Glutamatergic neuron (in vitro differentiated cells): ENCODE measurements around the gene DYRK2. TPM values are rescaled to one million over a fixed set of nuclear protein-coding genes. Genes with fewer than 3 reads are reported as not detected.

Source experiments
- DNase-seq: peaks from one replicate; pipeline ENCODE4 v3.0.0; 2022
- H3K27ac Mint-ChIP-seq: one replicate; pipeline ENCODE4 v1.8.0; 2020; ENCODE audit warnings: mild to moderate bottlenecking, mixed read lengths, inconsistent platforms; ENCODE audit not compliant: unreplicated experiment
- H3K27me3 Mint-ChIP-seq: one replicate; pipeline ENCODE4 v1.8.0; 2020; ENCODE audit warnings: mild to moderate bottlenecking, moderate library complexity, mixed read lengths, inconsistent platforms; ENCODE audit not compliant: unreplicated experiment
- H3K36me3 Mint-ChIP-seq: one replicate; pipeline ENCODE4 v1.8.0; 2020; ENCODE audit warnings: mild to moderate bottlenecking, mixed read lengths, inconsistent platforms; ENCODE audit not compliant: unreplicated experiment
- H3K4me1 Mint-ChIP-seq: one replicate; pipeline ENCODE4 v1.8.0; 2020; ENCODE audit warnings: mild to moderate bottlenecking, low read depth, mixed read lengths, inconsistent platforms; ENCODE audit not compliant: unreplicated experiment
- H3K4me3 Mint-ChIP-seq: one replicate; pipeline ENCODE4 v1.8.0; 2020; ENCODE audit warnings: mild to moderate bottlenecking, mixed read lengths, inconsistent platforms; ENCODE audit not compliant: unreplicated experiment
- H3K9me3 Mint-ChIP-seq: one replicate; pipeline ENCODE4 v1.8.0; 2020; ENCODE audit warnings: mild to moderate bottlenecking, moderate library complexity, mixed read lengths, inconsistent platforms; ENCODE audit not compliant: unreplicated experiment
- CTCF ChIP-seq: fragments of 200-600 bp; sonication (generic); IDR thresholded peaks from one replicate; pipeline ENCODE4 v1.5.0; 2021; ENCODE audit not compliant: partially characterized antibody, unreplicated experiment
- total RNA-seq: library from RNA; stranded (reverse); fragmentation: NEBNext Ultra II Directional; extraction: Animal tissue kit (Norgen Biotek cat#: 25700); gene quantifications from one replicate; pipeline ENCODE4 v1.2.1, GENCODE V29; 2021; ENCODE audit not compliant: unreplicated experiment

DYRK2 gene
- total RNA-seq, 1 donor from 2014 or later: 70.9 TPM

- Mint-ChIP-seq H3K27ac (no peak overlapping the region), H3K27me3 (peaks cover 2% of the 10 kb centered on the region), H3K4me1 (peaks cover 2% of the 10 kb centered on the region), H3K9me3 (peaks cover 6% of the 10 kb centered on the region), H3K36me3 (peaks cover 5% of the 10 kb centered on the region), H3K4me3 (no peak overlapping the region)
- TF ChIP-seq CTCF: no peak
- DNase-seq: no peak
These were observed 7.7 kb upstream of the DYRK2 start for GRCh38 chr12:67640863-67641262.

- no peak for TF ChIP-seq CTCF
- Mint-ChIP-seq H3K4me1 (peaks cover 12% of the 10 kb centered on the region), H3K27me3 (peaks cover 15% of the 10 kb centered on the region), H3K9me3 (peaks cover 17% of the 10 kb centered on the region), H3K4me3 (no peak overlapping the region), H3K27ac (no peak overlapping the region), H3K36me3 (peaks cover 7% of the 10 kb centered on the region)
- no peak for DNase-seq
These were observed 3.4 kb upstream of the DYRK2 start for GRCh38 chr12:67645126-67645525.

- no peak for DNase-seq
- peaks cover 9% of the 10 kb centered on the region for H3K36me3 Mint-ChIP-seq
- no peak for TF ChIP-seq CTCF
- H3K4me3 Mint-ChIP-seq: no peak overlapping the region
- no peak overlapping the region for H3K27ac Mint-ChIP-seq
- peaks cover 20% of the 10 kb centered on the region for H3K27me3 Mint-ChIP-seq
- peaks cover 10% of the 10 kb centered on the region for H3K4me1 Mint-ChIP-seq
- peaks cover 20% of the 10 kb centered on the region for H3K9me3 Mint-ChIP-seq
These were observed 2.9 kb upstream of the DYRK2 start for GRCh38 chr12:67645601-67646000.

GRCh38 chr12:67646775-67647174 lies 1.8 kb upstream of the DYRK2 start:
- H3K36me3 Mint-ChIP-seq: peaks cover 9% of the 10 kb centered on the region
- H3K27me3 Mint-ChIP-seq: peaks cover 25% of the 10 kb centered on the region
- peaks cover 20% of the 10 kb centered on the region for H3K4me1 Mint-ChIP-seq
- peaks cover 25% of the 10 kb centered on the region for H3K9me3 Mint-ChIP-seq
- DNase-seq: no peak
- peak overlapping the region; percentile 93 for H3K4me3 Mint-ChIP-seq
- TF ChIP-seq CTCF: no peak
- H3K27ac Mint-ChIP-seq: peak overlapping the region; percentile 96

GRCh38 chr12:67647181-67647798 lies 1.3 kb upstream of the DYRK2 start:
- H3K36me3 Mint-ChIP-seq: peaks cover 9% of the 10 kb centered on the region

More at GRCh38 chr12:67647181-67647798, 1.3 kb upstream of the DYRK2 start:
- DNase-seq: no peak
- H3K27ac Mint-ChIP-seq: peak overlapping the region; percentile 96
- peaks cover 25% of the 10 kb centered on the region for H3K9me3 Mint-ChIP-seq
- peaks cover 22% of the 10 kb centered on the region for H3K4me1 Mint-ChIP-seq
- no peak for TF ChIP-seq CTCF
- peaks cover 25% of the 10 kb centered on the region for H3K27me3 Mint-ChIP-seq
- H3K4me3 Mint-ChIP-seq: peak overlapping the region; percentile 93
